ENCODE data around the gene SYNDIG1.

SYNDIG1 gene

GRCh38 chr20:24656391-24656790 lies 187.0 kb downstream of the SYNDIG1 start:
- H3K4ac ChIP-seq (ENCODE audit: low read depth in 1 of 2, low read length in 2 of 2) = no peak overlapping the region
- H2BK5ac ChIP-seq (ENCODE audit: low read depth, low read length, poor library complexity, severe bottlenecking) = no peak overlapping the region
- H3K79me1 ChIP-seq (replicated peaks; ENCODE audit: low read length, poor library complexity, severe bottlenecking) = no peaks in the 10 kb centered on the region
- DNase-seq = no peak
- no peak overlapping the region for H3K4me3 ChIP-seq (ENCODE audit: insufficient read depth in 1 of 2, low read depth in 1 of 2, low read length in 2 of 2)
- H3K23ac ChIP-seq (ENCODE audit: low read length in 2 of 2) = no peak overlapping the region
- no peak overlapping the region for H2AFZ ChIP-seq (ENCODE audit: low read depth, low read length)
- H3K18ac ChIP-seq (ENCODE audit: low read depth in 1 of 2, low read length in 2 of 2) = no peak overlapping the region
- no peaks in the 10 kb centered on the region for H3K9me3 ChIP-seq (ENCODE audit: control insufficient read depth, low read length)
- 92% methylated on average over 12 of the region's 12 CpGs for WGBS
- H4K91ac ChIP-seq (ENCODE audit: low read length) = no peak overlapping the region
- H4K8ac ChIP-seq (ENCODE audit: low read length) = no peak overlapping the region
- no peak overlapping the region for H3K9ac ChIP-seq (ENCODE audit: low read length)
- no peak overlapping the region for H3K14ac ChIP-seq (ENCODE audit: low read length in 2 of 2)
- H3K4me2 ChIP-seq (ENCODE audit: low read length, poor library complexity, severe bottlenecking) = no peak overlapping the region
- H3K4me1 ChIP-seq (ENCODE audit: control insufficient read depth, insufficient read depth, low read depth, low read length) = peaks cover 36% of the 10 kb centered on the region
- H2AK5ac ChIP-seq (ENCODE audit: low read length, severe bottlenecking) = no peak overlapping the region
- H3K27me3 ChIP-seq (ENCODE audit: control insufficient read depth in 1 of 2, insufficient read depth in 1 of 2, low read length in 2 of 2) = no peaks in the 10 kb centered on the region
- no peak overlapping the region for H2BK15ac ChIP-seq (ENCODE audit: low read depth, poor library complexity, severe bottlenecking)
- no peak overlapping the region for H3K27ac ChIP-seq (ENCODE audit: low read length, poor library complexity, severe bottlenecking)
- H2BK12ac ChIP-seq (ENCODE audit: low read length in 2 of 2) = no peak overlapping the region
- no peak overlapping the region for H2BK120ac ChIP-seq (ENCODE audit: low read depth, low read length)
- H3K36me3 ChIP-seq (ENCODE audit: control insufficient read depth in 1 of 2, insufficient read depth in 2 of 2, low read depth in 1 of 2, low read length in 2 of 2) = no peaks in the 10 kb centered on the region

- Histone ChIP-seq H2AK5ac (ENCODE audit: low read length, severe bottlenecking) (no peak overlapping the region), H3K79me1 (replicated peaks; ENCODE audit: low read length, poor library complexity, severe bottlenecking) (no peaks in the 10 kb centered on the region), H4K8ac (ENCODE audit: low read length) (no peak overlapping the region), H3K23ac (ENCODE audit: low read length in 2 of 2) (no peak overlapping the region), H2BK120ac (ENCODE audit: low read depth, low read length) (no peak overlapping the region), H3K14ac (ENCODE audit: low read length in 2 of 2) (no peak overlapping the region), H3K36me3 (ENCODE audit: control insufficient read depth in 1 of 2, insufficient read depth in 2 of 2, low read depth in 1 of 2, low read length in 2 of 2) (no peaks in the 10 kb centered on the region), H2BK12ac (ENCODE audit: low read length in 2 of 2) (no peak overlapping the region), H3K27me3 (ENCODE audit: control insufficient read depth in 1 of 2, insufficient read depth in 1 of 2, low read length in 2 of 2) (peaks cover 0 to 7% of the 10 kb centered on the region in 2 experiments), H2AFZ (ENCODE audit: low read depth, low read length) (no peak overlapping the region), H3K27ac (ENCODE audit: low read length, poor library complexity, severe bottlenecking) (no peak overlapping the region), H3K9me3 (ENCODE audit: control insufficient read depth, low read length) (no peaks in the 10 kb centered on the region), H3K18ac (ENCODE audit: low read depth in 1 of 2, low read length in 2 of 2) (no peak overlapping the region), H3K4me3 (ENCODE audit: insufficient read depth in 1 of 2, low read depth in 1 of 2, low read length in 2 of 2) (no peak overlapping the region), H3K4me1 (ENCODE audit: control insufficient read depth, insufficient read depth, low read depth, low read length) (peaks cover 30% of the 10 kb centered on the region), H2BK5ac (ENCODE audit: low read depth, low read length, poor library complexity, severe bottlenecking) (no peak overlapping the region), H2BK15ac (ENCODE audit: low read depth, poor library complexity, severe bottlenecking) (no peak overlapping the region), H3K4ac (ENCODE audit: low read depth in 1 of 2, low read length in 2 of 2) (no peak overlapping the region), H4K91ac (ENCODE audit: low read length) (no peak overlapping the region), H3K9ac (ENCODE audit: low read length) (no peak overlapping the region), H3K4me2 (ENCODE audit: low read length, poor library complexity, severe bottlenecking) (no peak overlapping the region)
- no peak for DNase-seq
- 81% methylated on average over 6 of the region's 8 CpGs for whole genome bisulfite sequencing
Observed at GRCh38 chr20:24657196-24657595, 187.8 kb downstream of the SYNDIG1 start.

DNA sequence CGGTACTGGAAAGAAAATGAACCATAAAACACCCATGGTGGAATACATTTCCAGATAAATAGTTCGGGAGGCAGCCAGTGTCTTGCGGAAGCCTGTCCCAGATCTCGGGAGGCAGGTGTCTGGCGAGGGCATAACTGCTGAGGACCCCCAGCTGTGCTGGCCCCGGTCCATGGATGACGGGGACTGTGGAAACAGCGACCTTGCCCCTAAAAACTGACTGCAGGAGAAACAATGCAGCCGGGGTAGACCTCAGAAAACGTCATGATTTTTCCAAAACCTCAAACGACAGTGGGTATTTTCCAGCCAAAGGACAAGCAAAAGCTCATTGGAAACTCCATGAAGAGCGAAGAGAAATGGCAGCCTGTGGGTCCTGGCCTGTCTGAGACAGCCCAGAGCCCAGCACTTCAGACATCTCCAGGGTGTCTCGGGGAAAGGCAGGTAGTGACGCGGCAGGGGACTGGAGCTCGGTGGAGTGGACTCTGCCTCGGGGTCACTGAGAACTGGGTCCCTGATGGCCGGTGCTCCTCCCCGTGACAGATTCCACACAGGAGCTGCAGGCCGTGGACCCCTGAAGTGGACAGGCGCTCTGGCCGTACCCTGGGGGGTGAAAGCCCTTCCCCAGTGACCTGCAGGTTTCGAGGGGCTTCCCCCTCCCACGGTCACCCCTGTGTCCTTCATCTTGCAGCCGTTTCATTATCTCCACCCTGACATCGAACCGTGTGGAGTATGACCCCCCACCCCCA lies 188.6 kb downstream of the SYNDIG1 start:
- Histone ChIP-seq H4K91ac (ENCODE audit: low read length) (no peak overlapping the region), H4K8ac (ENCODE audit: low read length) (no peak overlapping the region), H3K27me3 (ENCODE audit: control insufficient read depth in 1 of 2, insufficient read depth in 1 of 2, low read length in 2 of 2) (peaks cover 0 to 14% of the 10 kb centered on the region in 2 experiments), H3K4me2 (ENCODE audit: low read length, poor library complexity, severe bottlenecking) (no peak overlapping the region), H3K18ac (ENCODE audit: low read depth in 1 of 2, low read length in 2 of 2) (no peak overlapping the region), H3K9me3 (ENCODE audit: control insufficient read depth, low read length) (no peaks in the 10 kb centered on the region), H2BK15ac (ENCODE audit: low read depth, poor library complexity, severe bottlenecking) (no peak overlapping the region), H2BK120ac (ENCODE audit: low read depth, low read length) (no peak overlapping the region), H3K23ac (ENCODE audit: low read length in 2 of 2) (no peak overlapping the region), H3K9ac (ENCODE audit: low read length) (no peak overlapping the region), H2BK5ac (ENCODE audit: low read depth, low read length, poor library complexity, severe bottlenecking) (no peak overlapping the region), H3K4me3 (ENCODE audit: insufficient read depth in 1 of 2, low read depth in 1 of 2, low read length in 2 of 2) (no peak overlapping the region), H3K27ac (ENCODE audit: low read length, poor library complexity, severe bottlenecking) (no peak overlapping the region), H3K4ac (ENCODE audit: low read depth in 1 of 2, low read length in 2 of 2) (no peak overlapping the region), H3K14ac (ENCODE audit: low read length in 2 of 2) (no peak overlapping the region), H3K79me1 (replicated peaks; ENCODE audit: low read length, poor library complexity, severe bottlenecking) (no peaks in the 10 kb centered on the region), H2BK12ac (ENCODE audit: low read length in 2 of 2) (no peak overlapping the region), H2AK5ac (ENCODE audit: low read length, severe bottlenecking) (no peak overlapping the region), H3K4me1 (ENCODE audit: control insufficient read depth, insufficient read depth, low read depth, low read length) (peaks cover 23% of the 10 kb centered on the region), H2AFZ (ENCODE audit: low read depth, low read length) (no peak overlapping the region), H3K36me3 (ENCODE audit: control insufficient read depth in 1 of 2, insufficient read depth in 2 of 2, low read depth in 1 of 2, low read length in 2 of 2) (no peaks in the 10 kb centered on the region)
- no peak for DNase-seq
- WGBS = 95% methylated on average over 27 of the region's 27 CpGs

- Histone ChIP-seq H3K4me1 (ENCODE audit: control insufficient read depth, insufficient read depth, low read depth, low read length) (peaks cover 17% of the 10 kb centered on the region), H2AK5ac (ENCODE audit: low read length, severe bottlenecking) (no peak overlapping the region), H4K91ac (ENCODE audit: low read length) (no peak overlapping the region), H3K4me3 (ENCODE audit: insufficient read depth in 1 of 2, low read depth in 1 of 2, low read length in 2 of 2) (no peak overlapping the region), H3K4me2 (ENCODE audit: low read length, poor library complexity, severe bottlenecking) (no peak overlapping the region), H3K27ac (ENCODE audit: low read length, poor library complexity, severe bottlenecking) (no peak overlapping the region), H3K27me3 (ENCODE audit: control insufficient read depth in 1 of 2, insufficient read depth in 1 of 2, low read length in 2 of 2) (peaks cover 0 to 20% of the 10 kb centered on the region in 2 experiments), H2BK15ac (ENCODE audit: low read depth, poor library complexity, severe bottlenecking) (no peak overlapping the region), H3K23ac (ENCODE audit: low read length in 2 of 2) (no peak overlapping the region), H4K8ac (ENCODE audit: low read length) (no peak overlapping the region), H2AFZ (ENCODE audit: low read depth, low read length) (no peak overlapping the region), H3K18ac (ENCODE audit: low read depth in 1 of 2, low read length in 2 of 2) (no peak overlapping the region), H2BK120ac (ENCODE audit: low read depth, low read length) (no peak overlapping the region), H3K9ac (ENCODE audit: low read length) (no peak overlapping the region), H3K9me3 (ENCODE audit: control insufficient read depth, low read length) (no peaks in the 10 kb centered on the region), H2BK12ac (ENCODE audit: low read length in 2 of 2) (no peak overlapping the region), H3K14ac (ENCODE audit: low read length in 2 of 2) (no peak overlapping the region), H3K36me3 (ENCODE audit: control insufficient read depth in 1 of 2, insufficient read depth in 2 of 2, low read depth in 1 of 2, low read length in 2 of 2) (no peaks in the 10 kb centered on the region), H3K4ac (ENCODE audit: low read depth in 1 of 2, low read length in 2 of 2) (no peak overlapping the region), H3K79me1 (replicated peaks; ENCODE audit: low read length, poor library complexity, severe bottlenecking) (no peaks in the 10 kb centered on the region), H2BK5ac (ENCODE audit: low read depth, low read length, poor library complexity, severe bottlenecking) (no peak overlapping the region)
- no peak for DNase-seq
- WGBS = 88% methylated on average over 17 of the region's 17 CpGs
Observed at GRCh38 chr20:24658920-24659660, 189.7 kb downstream of the SYNDIG1 start.
